OCI-LY3 (cell line): ENCODE results near the gene BRI3BP.

ENCODE experiments used
- H2AFZ ChIP-seq: fragments of 200-600, 300-600 bp; shearing (Covaris generic); 2 replicates; pipeline ENCODE4 v1.6.0; 2014; ENCODE audit warnings: antibody characterized with exemption, low read depth, low read length
- H3K27ac ChIP-seq: fragments of 200-600, 300-600 bp; sonication (generic); 2 replicates; pipeline ENCODE4 v1.5.1; 2014; ENCODE audit warnings: mild to moderate bottlenecking, low read length, moderate library complexity, mixed read lengths
- H3K27me3 ChIP-seq: fragments of 200-600, 300-600 bp; sonication (generic); 2 replicates; pipeline ENCODE4 v1.6.1; 2014; ENCODE audit warnings: low read depth, low read length, mixed read lengths
- H3K36me3 ChIP-seq: fragments of 200-600, 300-600 bp; sonication (generic); replicated peaks from 2 replicates; pipeline ENCODE3; 2014; ENCODE audit warnings: low read depth, low read length, mixed read lengths
- H3K4me1 ChIP-seq: fragments of 300-600, 200-600 bp; sonication (generic); 2 replicates; pipeline ENCODE4 v1.6.1; 2014; ENCODE audit warnings: low read length, mixed read lengths
- H3K4me2 ChIP-seq: fragments of 200-600, 300-600 bp; sonication (generic); 2 replicates; pipeline ENCODE4 v1.6.1; 2014; ENCODE audit warnings: low read length, mixed read lengths
- H3K4me3 ChIP-seq: fragments of 300-600, 200-600 bp; sonication (generic); 2 replicates; pipeline ENCODE4 v1.5.1; 2014; ENCODE audit warnings: antibody characterized with exemption, mild to moderate bottlenecking, low read length, moderate library complexity
- H3K79me2 ChIP-seq: fragments of 300-600, 200-600 bp; shearing (Covaris generic); 2 replicates; pipeline ENCODE4 v1.6.1; 2014; ENCODE audit warnings: mild to moderate bottlenecking, low read length, mixed read lengths
- H3K9ac ChIP-seq: fragments of 300-600, 200-600 bp; shearing (Covaris generic); 2 replicates; pipeline ENCODE4 v1.6.0; 2014; ENCODE audit warnings: mild to moderate bottlenecking, low read length, moderate library complexity
- H3K9me3 ChIP-seq: fragments of 200-600, 300-600 bp; shearing (Covaris generic); 2 replicates; pipeline ENCODE4 v1.6.1; 2014; ENCODE audit warnings: low read length, mixed read lengths; ENCODE audit not compliant: insufficient read depth
- H4K20me1 ChIP-seq: fragments of 200-600, 300-600 bp; sonication (generic); 2 replicates; pipeline ENCODE4 v1.6.1; 2016; ENCODE audit warnings: low read length, mixed read lengths; ENCODE audit not compliant: insufficient read depth
- CTCF ChIP-seq: fragments of 200-600, 300-600 bp; sonication (generic); IDR thresholded peaks from 2 replicates; pipeline ENCODE4 v1.5.1; 2014; ENCODE audit warnings: antibody characterized with exemption, low read length, low read depth
- EZH2phosphoT487 ChIP-seq: fragments of 200-600 bp; shearing (Covaris generic); IDR thresholded peaks from 2 replicates; pipeline ENCODE4 v1.6.1; 2018; ENCODE audit warnings: antibody characterized with exemption, mixed run types, low read depth

Gene BRI3BP

GRCh38 chr12:125003021-125003420 lies 9.6 kb downstream of the BRI3BP start:
- no peak overlapping the region for H3K9ac ChIP-seq
- H3K27me3 ChIP-seq = no peaks in the 10 kb centered on the region
- H3K4me3 ChIP-seq = no peak overlapping the region
- H3K9me3 ChIP-seq = no peaks in the 10 kb centered on the region
- peaks cover 100% of the 10 kb centered on the region for H3K79me2 ChIP-seq
- no peak overlapping the region for H3K27ac ChIP-seq
- H3K4me2 ChIP-seq = no peak overlapping the region
- no peak for TF ChIP-seq EZH2phosphoT487
- TF ChIP-seq CTCF = no peak
- H3K36me3 ChIP-seq = peaks cover 16% of the 10 kb centered on the region
- H2AFZ ChIP-seq = no peak overlapping the region
- H3K4me1 ChIP-seq = no peaks in the 10 kb centered on the region
- peaks cover 85% of the 10 kb centered on the region for H4K20me1 ChIP-seq

GRCh38 chr12:125004621-125005020 lies 11.2 kb downstream of the BRI3BP start:
- Histone ChIP-seq H3K9ac (no peak overlapping the region), H3K4me3 (no peak overlapping the region), H3K27ac (no peak overlapping the region), H2AFZ (no peak overlapping the region), H3K4me1 (no peaks in the 10 kb centered on the region), H3K36me3 (peaks cover 10% of the 10 kb centered on the region), H3K27me3 (no peaks in the 10 kb centered on the region), H3K9me3 (no peaks in the 10 kb centered on the region), H4K20me1 (peaks cover 75% of the 10 kb centered on the region), H3K79me2 (peaks cover 99% of the 10 kb centered on the region), H3K4me2 (no peak overlapping the region)
- TF ChIP-seq CTCF (no peak), EZH2phosphoT487 (no peak)

GRCh38 chr12:125005652-125006051 lies 12.2 kb downstream of the BRI3BP start:
- H3K27ac ChIP-seq = no peak overlapping the region
- H3K36me3 ChIP-seq = peaks cover 14% of the 10 kb centered on the region
- peaks cover 74% of the 10 kb centered on the region for H4K20me1 ChIP-seq
- no peak overlapping the region for H3K9ac ChIP-seq
- H2AFZ ChIP-seq = no peak overlapping the region
- H3K4me3 ChIP-seq = no peak overlapping the region
- TF ChIP-seq CTCF (no peak), EZH2phosphoT487 (no peak)
- no peaks in the 10 kb centered on the region for H3K4me1 ChIP-seq
- no peaks in the 10 kb centered on the region for H3K27me3 ChIP-seq
- no peaks in the 10 kb centered on the region for H3K9me3 ChIP-seq
- peaks cover 99% of the 10 kb centered on the region for H3K79me2 ChIP-seq
- H3K4me2 ChIP-seq = no peak overlapping the region

GRCh38 chr12:125006365-125006764 lies 12.9 kb downstream of the BRI3BP start:
- Histone ChIP-seq H3K9me3 (no peaks in the 10 kb centered on the region), H2AFZ (no peak overlapping the region), H3K9ac (no peak overlapping the region), H3K4me2 (no peak overlapping the region), H3K27ac (no peak overlapping the region), H3K27me3 (no peaks in the 10 kb centered on the region), H3K79me2 (peaks cover 99% of the 10 kb centered on the region), H3K4me3 (no peak overlapping the region), H3K4me1 (no peaks in the 10 kb centered on the region), H3K36me3 (peaks cover 14% of the 10 kb centered on the region), H4K20me1 (peaks cover 73% of the 10 kb centered on the region)
- no peak for TF ChIP-seq CTCF
- TF ChIP-seq EZH2phosphoT487 = no peak
